Stomach (tissue), 4 donors: ENCODE results near the gene HLA-DMA.

Experiments
- CTCF ChIP-seq, 7 experiments: fragments of 450-650 bp in 4 of 7; fragments of 200-600 bp in 3 of 7; sonication (generic) in 3 of 7; IDR thresholded peaks; one replicate each; pipeline ENCODE4 v1.5.1; 2016 to 2019; ENCODE audit warnings: antibody characterized with exemption in 7 of 7, control low read depth in 2 of 7, mild to moderate bottlenecking in 1 of 7
- EP300 ChIP-seq: sonication (generic); formaldehyde crosslinking; IDR thresholded peaks from one replicate; pipeline ENCODE4 v1.6.1; 2017; ENCODE audit warnings: antibody characterized with exemption
- POLR2AphosphoS5 ChIP-seq, 3 donors: sonication (generic); formaldehyde crosslinking; IDR thresholded peaks; one replicate each; pipeline ENCODE4 v1.6.1; 2016; ENCODE audit warnings: antibody characterized with exemption in 3 of 3

- TF ChIP-seq CTCF (IDR thresholded peaks at IDR 0.05): no peak
- TF ChIP-seq POLR2AphosphoS5 (IDR thresholded peaks at IDR 0.05): peak in 2 of 3 donors; percentile 55 to 85
- TF ChIP-seq EP300: no peak
Measured at GRCh38 chr6:32940656-32941213, 12.2 kb downstream of the HLA-DMA start, which contains the start of gene HLA-DMB.
